Hematopoietic multipotent progenitor cell treated with erythropoietin and hydrocortisone succinate and interleukin-3 and kit ligand, for 6 days (in vitro differentiated cells): Measurements from ENCODE around the gene IGF1R.
A peak's percentile ranks its signal among the peaks of the same experiment; 100 is the strongest.

ENCODE experiments used
- DNase-seq: peaks from one replicate; pipeline ENCODE4 v3.0.0-alpha.2; 2015

Gene IGF1R

DNA sequence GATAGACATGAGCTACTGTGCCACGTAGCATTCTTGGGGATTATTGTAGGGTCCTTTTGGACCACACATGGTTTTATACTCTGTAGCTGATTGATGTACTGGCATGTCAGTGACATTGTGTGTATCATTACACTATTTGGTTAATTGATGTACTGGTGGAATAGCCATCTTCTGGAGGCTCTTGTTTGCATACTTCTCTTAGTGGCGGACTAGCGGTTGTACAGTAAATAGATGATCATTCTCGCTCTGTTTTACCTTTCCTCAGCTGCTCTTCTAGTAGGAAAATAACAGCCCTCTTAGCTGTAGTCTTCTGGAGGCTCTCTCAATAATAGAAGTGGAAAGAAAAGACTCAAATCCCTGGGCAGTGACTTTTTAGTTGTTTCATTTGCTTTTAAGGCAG is 24.8 kb downstream of the IGF1R start:
- DNase-seq: no peak

DNA sequence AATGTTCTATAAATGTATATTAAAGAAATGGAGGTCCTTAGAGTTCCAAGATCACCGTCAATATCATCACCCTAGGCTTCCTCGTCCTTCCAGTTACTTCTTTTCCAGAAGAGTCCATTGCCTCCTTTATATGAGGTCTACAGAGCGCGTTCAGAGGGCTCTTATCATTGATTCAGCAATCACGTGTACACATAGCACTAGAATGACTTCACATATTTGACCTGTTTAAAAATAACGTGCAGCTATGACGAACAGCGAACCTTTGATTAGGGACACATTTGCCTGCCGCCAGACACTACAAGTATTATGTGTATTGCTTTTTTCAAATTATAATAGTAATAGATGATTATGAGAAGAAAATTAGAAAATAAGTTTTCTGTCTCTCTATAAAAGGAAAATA is 26.0 kb downstream of the IGF1R start:
- no peak for DNase-seq

- no peak for DNase-seq
These were observed 28.4 kb downstream of the IGF1R start for GRCh38 chr15:98676586-98677270.

GRCh38 chr15:98677345-98678059 is 29.2 kb downstream of the IGF1R start:
- no peak for DNase-seq

- DNase-seq: no peak
These were observed 30.1 kb downstream of the IGF1R start for GRCh38 chr15:98678484-98678883.

DNA sequence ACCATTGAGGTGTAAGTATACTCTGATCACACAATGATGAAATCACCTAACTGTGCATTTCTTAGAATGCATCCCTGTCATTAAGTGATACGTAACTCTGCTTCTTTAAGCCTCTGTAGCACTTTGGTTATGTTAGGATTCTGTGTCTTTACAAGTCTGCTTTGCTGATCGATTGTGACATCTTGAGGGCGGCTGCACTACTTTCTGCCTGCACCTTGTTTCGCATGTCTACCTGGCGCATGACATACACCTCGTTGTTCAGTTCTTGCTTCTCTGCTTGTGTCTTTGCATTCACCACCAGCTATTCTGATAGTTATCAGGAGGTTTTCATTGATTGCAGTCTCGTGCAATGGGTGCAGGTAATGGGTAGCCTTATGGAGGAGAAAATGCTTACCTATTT is 32.7 kb downstream of the IGF1R start:
- DNase-seq: no peak

DNA sequence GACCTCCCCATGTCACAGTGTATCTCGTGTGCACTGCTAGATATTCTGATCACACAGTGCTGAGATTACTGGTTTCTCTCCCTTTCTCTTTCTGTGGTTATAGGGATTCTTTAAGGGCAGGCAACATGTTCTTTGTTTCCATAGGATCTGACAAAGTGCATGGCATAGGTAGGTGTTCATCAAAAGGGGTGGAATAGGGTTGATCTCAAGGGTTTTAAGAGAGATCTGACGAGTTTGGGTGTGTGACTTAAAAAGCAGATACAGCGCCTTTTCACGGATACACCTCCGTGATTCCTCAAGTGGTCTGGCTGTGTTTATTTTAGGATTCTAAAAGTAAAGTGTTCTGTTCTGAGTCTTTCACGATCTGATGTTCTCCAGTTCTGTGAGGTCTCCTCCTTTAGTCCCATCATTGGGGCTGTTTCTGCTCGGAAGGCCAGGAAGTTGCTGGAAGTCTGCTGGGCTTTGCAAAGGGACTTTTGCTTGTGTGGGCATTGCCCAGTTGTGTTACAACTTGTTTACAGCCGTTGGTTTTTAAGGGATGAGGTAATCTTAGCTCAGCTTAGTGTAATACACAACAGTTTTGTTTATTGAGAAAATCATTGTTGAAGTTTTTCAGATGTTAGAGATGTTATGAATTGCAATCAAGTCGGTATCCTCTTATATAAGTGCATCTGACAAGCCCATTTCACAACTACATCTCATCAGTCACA is 34.8 kb downstream of the IGF1R start:
- DNase-seq: no peak

- peak; percentile 16 for DNase-seq
These were observed 35.5 kb downstream of the IGF1R start for GRCh38 chr15:98683831-98684230.

DNA sequence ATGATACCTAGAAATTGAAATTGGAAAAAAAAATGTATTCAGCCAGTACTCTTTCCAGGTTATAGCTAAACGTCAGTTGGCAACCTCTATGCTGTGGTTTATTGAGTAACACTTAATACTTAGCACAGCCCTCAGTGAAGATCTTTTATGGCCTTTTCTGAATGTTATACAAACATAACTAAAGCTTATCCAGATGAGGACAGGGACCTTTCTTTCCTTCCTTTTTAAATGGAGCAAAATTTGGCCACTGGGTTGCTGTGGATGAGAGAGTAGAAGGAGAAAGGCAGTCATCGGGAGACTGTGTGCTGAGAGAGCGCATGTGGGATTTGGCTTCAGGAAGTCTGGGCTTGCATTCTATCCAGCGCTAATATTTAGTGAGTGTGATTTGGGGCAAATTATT is 36.1 kb downstream of the IGF1R start:
- DNase-seq: peak; percentile 63

DNA sequence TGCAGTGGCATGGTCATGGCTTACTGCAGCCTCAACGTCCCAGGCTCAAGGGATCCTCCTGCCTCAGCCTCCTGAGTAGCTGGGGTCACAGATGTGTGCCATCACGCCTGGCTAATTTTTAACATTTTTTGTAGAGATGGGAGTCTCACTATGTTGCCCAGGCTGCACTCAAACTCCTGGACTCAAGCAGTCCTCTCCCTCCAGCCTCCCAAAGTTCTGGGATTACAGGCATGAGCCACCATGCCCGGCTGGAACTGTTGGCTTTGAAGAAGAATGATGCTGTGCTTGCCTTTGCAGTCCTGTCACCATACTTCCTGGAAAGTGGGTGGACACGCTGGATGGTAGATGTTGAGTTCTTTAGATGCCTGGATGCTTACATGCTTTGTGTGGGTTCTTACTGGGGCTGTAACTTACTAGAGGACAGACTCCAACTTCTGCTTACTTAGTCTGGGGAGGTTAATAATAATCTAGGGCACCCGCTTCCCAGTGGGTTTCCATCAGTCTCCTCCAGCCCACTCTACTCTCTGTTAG is 36.7 kb downstream of the IGF1R start:
- DNase-seq: no peak

- no peak for DNase-seq
These were observed 38.6 kb downstream of the IGF1R start for GRCh38 chr15:98686983-98687382.

- no peak for DNase-seq
These were observed 41.1 kb downstream of the IGF1R start for GRCh38 chr15:98689431-98689861.

DNA sequence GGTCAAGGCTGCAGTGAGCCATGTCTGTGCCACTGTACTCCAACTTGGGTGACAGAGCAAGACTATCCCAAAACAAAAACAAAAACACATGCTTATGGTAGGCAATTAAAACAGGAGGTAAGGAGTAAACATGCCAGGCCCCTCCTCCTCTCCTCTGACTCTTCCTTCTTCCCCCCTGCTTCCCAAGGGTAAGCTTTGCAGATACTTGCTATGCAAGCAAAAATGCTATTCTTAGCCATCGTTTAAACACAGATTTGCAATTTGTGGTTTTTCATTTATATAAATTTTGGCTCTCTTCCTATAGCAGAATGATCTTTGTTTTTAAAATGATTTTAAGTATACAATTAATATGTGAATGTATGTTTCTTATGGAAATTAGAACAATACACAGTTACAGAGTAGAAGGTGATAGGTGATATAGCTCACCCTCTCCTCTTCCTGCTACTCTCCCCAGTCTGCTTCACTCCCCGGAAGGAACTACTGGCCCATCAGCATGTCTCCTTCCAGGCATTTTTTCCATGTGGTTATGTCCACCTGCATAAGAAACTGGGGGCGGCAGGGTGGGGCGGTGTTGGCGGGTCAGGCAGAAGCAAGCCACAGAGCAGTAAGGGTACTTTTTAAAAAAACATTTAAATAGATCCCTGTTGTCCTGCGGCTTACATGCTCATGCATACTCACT is 42.1 kb downstream of the IGF1R start:
- no peak for DNase-seq

DNA sequence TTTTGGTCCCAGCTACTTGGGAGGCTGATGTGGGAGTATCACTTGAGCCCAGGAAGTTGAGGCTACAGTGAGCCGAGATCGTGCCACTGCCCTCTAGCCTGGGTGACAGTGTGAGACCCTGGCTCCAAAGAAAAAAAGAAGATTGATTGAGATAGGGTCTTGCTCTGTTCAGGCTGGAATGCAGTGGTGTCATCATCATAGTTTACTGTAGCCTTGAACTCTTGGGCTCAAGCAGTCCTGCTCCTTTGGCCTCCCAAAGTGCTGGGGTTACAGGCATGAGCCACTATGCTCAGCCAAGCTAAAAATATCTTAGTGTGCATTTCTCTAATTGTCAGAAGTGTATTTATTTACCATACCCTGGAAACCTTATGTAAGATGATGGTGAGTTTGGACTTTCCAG is 43.9 kb downstream of the IGF1R start:
- DNase-seq: no peak

DNA sequence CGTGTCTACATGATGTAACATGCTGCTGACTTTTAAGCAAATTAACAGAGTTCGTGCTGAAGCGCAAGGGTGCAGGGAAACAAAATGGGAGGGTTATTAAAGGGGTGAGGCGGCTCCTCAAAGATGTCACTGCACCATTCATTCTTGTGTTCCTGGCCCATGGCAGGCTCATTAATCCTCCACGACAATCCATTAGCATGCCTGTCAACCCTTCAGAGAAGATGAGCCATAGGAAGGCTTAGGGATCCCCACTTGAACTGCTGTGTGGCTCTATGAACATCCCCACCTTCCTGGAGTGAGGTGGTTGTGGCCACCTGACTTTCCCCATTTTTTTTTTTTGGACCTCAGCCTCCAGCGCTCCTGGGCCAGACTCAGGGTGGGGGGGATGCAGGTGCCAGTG is 45.8 kb downstream of the IGF1R start:
- DNase-seq: no peak

DNA sequence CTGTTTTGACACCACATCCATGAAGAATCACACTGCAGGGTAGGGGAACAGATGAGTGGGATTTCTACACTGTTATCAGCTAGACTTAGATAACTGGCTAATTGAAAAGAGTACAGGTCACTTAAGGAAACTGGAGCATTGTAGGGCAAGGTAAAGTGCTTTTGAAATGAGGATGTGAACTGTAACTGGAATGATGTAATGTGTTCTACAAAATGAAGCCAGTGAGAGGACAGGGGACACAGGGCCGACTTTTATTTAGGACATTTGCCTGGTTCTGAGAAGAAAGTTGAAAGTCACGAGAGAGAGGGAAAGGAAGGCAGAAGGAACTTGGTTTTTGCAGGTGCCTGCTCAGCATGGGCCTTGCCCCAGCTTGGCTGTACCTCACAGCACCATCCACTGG is 50.5 kb downstream of the IGF1R start:
- DNase-seq: no peak

DNA sequence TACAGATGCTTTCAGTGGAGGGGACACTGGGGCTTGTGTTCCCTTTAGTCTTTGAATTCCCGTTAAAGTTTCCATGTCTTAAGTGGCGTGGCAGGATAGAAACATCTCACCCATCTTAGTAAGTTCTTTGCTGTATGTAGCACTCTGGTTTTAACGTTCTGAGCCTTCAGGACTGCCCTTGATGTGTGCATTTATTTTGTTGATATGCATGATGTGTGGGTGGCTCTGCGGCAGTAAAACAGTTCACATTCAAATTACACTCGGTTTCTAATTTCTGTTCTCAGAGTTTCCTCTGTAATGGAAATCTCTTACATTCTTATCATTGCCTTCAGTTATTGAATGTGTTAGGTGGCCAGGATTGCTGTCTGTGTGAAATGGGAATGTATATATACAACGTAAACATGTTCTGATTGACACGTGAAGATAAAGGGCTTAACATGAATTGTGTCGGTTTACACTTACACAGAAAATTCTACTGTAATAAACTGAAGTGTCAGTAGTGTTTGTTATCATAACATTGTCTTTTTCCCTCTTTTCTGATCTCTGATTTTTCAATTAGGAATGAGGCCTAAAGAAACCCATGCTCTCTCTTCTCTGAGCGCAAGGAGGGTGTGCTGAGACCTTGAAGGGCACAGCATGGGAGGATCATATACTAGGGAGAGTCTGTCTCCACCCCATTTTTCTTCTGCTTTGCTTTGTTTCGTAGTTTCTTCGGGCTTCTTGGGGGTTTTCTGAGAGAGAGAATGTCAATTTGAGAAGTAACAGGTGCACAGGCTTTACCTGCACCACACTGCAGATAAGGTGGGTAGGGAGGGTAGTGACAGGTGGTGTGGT is 51.5 kb downstream of the IGF1R start:
- DNase-seq: no peak

DNA sequence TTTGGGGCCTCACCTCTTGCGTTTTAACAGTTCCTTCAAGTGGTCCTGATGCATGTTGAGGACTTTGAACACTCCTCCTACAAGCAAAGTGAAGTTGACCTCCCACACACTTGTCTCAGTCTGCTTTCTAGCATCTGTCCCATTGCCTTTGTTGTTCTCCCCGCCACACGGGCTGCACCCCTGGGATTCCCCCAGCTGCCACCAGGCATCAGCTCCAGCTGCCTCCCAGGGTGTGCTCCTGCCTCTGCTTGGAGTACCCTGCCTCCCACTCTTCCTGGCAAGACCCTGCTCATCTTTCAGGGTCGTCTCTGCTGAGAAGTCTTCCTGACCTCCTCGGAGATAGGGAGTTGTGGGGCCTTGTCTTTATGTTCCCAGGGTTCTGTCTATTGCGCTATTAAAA is 52.2 kb downstream of the IGF1R start:
- DNase-seq: no peak

DNA sequence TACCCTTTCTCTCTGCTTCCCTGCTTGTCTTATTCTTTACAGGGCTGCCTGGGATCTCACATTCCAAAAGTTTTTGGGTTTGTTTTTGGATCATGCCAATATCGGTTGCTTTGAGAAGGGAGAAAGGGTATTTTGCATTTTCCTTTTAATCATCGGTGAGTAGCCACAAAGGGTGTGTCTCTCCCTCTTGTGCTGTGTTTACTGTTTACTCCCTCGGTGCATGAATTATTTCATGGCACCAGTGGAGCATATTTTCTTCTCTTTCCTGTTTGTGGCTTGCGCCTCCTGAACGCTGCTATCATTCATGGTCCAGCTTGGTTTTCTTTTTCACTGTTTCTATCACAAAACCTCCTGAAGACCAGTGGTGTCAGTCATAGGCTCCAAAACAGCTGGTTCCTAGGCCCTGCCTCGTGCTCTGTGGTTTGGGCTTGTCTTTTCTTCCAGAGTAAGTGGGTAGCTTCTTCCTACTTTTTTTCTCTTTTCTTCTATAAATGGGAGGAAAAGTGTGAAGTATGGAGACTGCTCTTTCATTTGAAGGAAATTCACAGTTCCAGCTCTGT is 54.9 kb downstream of the IGF1R start:
- peak; percentile 82 for DNase-seq

DNA sequence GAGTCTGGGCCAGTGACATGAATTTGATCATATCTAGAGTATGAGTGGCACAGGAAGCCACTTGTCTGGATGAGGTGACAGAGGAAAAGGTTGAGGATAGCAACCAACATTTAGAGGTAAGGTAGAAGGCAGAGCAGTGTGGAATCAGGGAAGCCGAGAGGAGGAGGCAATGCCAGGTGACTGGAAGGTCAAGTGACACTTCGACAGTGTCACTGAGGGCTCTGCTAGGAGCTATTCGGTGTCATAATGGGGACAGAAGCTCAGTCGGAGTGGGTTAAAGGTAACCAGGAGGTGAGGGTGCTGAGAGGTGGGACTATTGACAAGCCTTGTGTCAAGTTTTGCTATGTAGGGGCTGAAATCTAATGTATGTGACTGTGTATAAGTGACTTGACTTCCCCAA is 56.7 kb downstream of the IGF1R start:
- DNase-seq: no peak

GRCh38 chr15:98706387-98706786 is 58.0 kb downstream of the IGF1R start:
- no peak for DNase-seq

DNA sequence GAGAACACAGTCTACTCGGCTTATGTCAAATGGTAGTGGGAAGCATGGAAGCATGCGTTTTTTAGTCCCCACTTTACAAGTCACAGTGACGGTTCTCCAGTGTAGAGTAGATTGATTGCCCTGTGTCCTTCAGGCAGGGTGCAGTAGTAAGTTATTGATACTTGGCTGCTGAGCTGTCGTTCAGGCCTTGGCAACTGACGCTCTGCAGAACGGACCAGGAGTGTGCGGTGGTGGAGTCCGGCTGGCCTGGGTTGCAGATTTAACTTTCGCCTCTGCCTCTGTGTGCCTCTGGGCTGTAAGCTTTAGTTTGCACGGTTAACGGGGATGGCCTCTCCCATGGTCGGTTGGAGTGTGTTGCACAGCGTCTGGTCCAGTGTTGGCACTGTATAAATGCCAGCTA is 58.6 kb downstream of the IGF1R start:
- no peak for DNase-seq
